Type B pancreatic cell (in vitro differentiated cells): ENCODE measurements around the gene BRD4. TPM values are rescaled to one million over a fixed set of nuclear protein-coding genes. Genes with fewer than 3 reads are reported as not detected.
"Not testable (repeated sequence)": the region's sequence is repeated elsewhere in the genome, so short reads cannot be mapped to it uniquely, and the experiment has no call there.

ENCODE experiments used
- DNase-seq: peaks from one replicate; pipeline ENCODE4 v3.0.0; 2021; ENCODE audit warnings: mixed read lengths; ENCODE audit not compliant: unreplicated experiment; ENCODE audit errors: extremely low spot score
- H3K27ac Mint-ChIP-seq: 2 replicates; pipeline ENCODE4 v1.8.0; 2021; ENCODE audit warnings: mild to moderate bottlenecking, mixed read lengths
- H3K27me3 Mint-ChIP-seq: 2 replicates; pipeline ENCODE4 v1.8.0; 2021; ENCODE audit warnings: mixed read lengths
- H3K36me3 Mint-ChIP-seq: 2 replicates; pipeline ENCODE4 v1.8.0; 2021; ENCODE audit warnings: mixed read lengths
- H3K4me1 Mint-ChIP-seq: one replicate; pipeline ENCODE4 v1.8.0; 2021; ENCODE audit warnings: mixed read lengths; ENCODE audit not compliant: unreplicated experiment
- H3K4me3 Mint-ChIP-seq: 2 replicates; pipeline ENCODE4 v1.8.0; 2021; ENCODE audit warnings: mild to moderate bottlenecking, mixed read lengths
- H3K9me3 Mint-ChIP-seq: 2 replicates; pipeline ENCODE4 v1.8.0; 2021; ENCODE audit warnings: mixed read lengths
- total RNA-seq: library from RNA; stranded (reverse); gene quantifications from 2 replicates; pipeline ENCODE4 v1.2.1, GENCODE V29; 2021; ENCODE audit warnings: low replicate concordance
- TF ChIP-seq, protein P1 (sequence below): fragments of 200-600 bp; sonication (generic); conservative IDR thresholded peaks from 2 replicates; pipeline ENCODE4 v1.5.0; 2021; ENCODE audit warnings: antibody characterized with exemption, mild to moderate bottlenecking

The BRD4 gene
- total RNA-seq, 1 donor from 2014 or later = 123 TPM

DNA sequence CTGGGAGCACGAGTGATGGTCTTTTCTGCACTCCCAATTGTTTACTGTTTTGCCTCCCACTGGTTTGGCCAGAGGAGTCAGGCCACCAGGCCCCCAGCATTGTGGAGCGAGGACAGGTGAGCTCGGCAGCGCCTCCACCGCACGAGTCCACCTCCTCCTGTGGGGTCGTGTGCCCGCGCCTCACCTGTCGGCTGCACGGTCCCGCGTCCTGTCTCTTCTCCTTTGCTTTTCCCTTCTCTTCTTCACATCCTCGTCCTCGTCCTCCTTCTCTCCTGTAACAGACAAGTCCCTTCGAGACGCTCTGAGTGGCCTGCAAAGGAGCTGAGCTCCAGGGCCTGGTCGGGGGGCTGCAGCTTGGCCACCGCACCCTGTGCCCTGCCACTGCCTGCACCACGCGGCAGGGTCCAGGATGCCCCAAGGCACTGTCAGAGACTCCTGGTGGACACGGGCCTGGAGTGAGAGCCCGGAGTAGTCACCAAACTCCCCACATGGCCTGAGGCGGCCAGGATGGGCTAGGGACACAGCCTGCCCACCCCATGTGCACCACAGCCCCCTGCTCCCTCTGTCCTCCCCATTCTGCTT lies 35.8 kb upstream of the BRD4 start:
- no peaks in the 10 kb centered on the region for H3K9me3 Mint-ChIP-seq
- DNase-seq = no peak
- no peak overlapping the region for H3K4me3 Mint-ChIP-seq
- TF ChIP-seq, protein P1, sequence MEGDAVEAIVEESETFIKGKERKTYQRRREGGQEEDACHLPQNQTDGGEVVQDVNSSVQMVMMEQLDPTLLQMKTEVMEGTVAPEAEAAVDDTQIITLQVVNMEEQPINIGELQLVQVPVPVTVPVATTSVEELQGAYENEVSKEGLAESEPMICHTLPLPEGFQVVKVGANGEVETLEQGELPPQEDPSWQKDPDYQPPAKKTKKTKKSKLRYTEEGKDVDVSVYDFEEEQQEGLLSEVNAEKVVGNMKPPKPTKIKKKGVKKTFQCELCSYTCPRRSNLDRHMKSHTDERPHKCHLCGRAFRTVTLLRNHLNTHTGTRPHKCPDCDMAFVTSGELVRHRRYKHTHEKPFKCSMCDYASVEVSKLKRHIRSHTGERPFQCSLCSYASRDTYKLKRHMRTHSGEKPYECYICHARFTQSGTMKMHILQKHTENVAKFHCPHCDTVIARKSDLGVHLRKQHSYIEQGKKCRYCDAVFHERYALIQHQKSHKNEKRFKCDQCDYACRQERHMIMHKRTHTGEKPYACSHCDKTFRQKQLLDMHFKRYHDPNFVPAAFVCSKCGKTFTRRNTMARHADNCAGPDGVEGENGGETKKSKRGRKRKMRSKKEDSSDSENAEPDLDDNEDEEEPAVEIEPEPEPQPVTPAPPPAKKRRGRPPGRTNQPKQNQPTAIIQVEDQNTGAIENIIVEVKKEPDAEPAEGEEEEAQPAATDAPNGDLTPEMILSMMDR = no peak
- no peaks in the 10 kb centered on the region for H3K4me1 Mint-ChIP-seq
- H3K27ac Mint-ChIP-seq = no peak overlapping the region
- peaks cover 24% of the 10 kb centered on the region for H3K36me3 Mint-ChIP-seq
- no peaks in the 10 kb centered on the region for H3K27me3 Mint-ChIP-seq

DNA sequence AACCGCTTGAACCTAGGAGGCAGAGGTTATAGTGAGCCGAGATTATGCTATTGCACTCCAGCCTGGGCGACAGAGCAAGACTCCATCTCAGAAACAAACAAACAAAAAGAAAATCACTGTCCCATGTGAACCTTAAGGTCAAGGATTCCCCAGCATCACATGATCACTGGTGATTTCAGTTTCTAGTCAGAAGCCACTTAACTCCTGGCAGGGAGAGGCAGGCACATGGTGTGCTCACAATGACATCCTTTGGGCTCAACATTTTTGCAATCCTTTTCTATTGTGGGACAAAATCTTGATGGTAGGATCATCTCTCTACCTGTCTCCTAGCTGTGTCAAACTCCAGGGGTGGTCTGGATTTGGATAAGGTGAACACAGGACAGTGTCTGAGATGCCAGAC lies 35.1 kb upstream of the BRD4 start:
- H3K4me3 Mint-ChIP-seq = no peak overlapping the region
- TF ChIP-seq, protein P1 = no peak
- H3K9me3 Mint-ChIP-seq = no peaks in the 10 kb centered on the region
- peaks cover 21% of the 10 kb centered on the region for H3K36me3 Mint-ChIP-seq
- H3K27ac Mint-ChIP-seq = no peak overlapping the region
- H3K4me1 Mint-ChIP-seq = no peaks in the 10 kb centered on the region
- no peak for DNase-seq
- H3K27me3 Mint-ChIP-seq = no peaks in the 10 kb centered on the region

DNA sequence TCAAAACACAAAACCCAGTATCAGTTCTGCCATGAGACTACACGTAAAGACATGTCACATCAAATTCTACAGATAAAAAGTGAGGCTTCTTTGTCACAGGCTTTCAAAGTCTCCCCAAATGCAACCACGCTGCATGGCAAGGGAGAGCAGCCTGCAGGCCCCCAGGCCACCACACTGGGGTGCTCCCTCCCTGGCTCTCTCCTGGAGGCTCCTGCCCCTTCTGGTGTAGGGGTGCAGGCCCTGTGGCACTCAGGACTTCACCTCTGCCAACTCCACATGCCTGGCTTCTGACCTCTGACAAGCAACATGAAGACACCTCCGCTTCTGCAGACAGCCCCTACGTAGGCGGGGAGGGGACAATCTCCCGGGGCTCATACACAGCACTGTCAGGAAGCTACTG lies 32.9 kb upstream of the BRD4 start:
- H3K27ac Mint-ChIP-seq = no peak overlapping the region
- DNase-seq = no peak
- no peaks in the 10 kb centered on the region for H3K27me3 Mint-ChIP-seq
- peaks cover 24% of the 10 kb centered on the region for H3K36me3 Mint-ChIP-seq
- no peaks in the 10 kb centered on the region for H3K4me1 Mint-ChIP-seq
- no peaks in the 10 kb centered on the region for H3K9me3 Mint-ChIP-seq
- H3K4me3 Mint-ChIP-seq = no peak overlapping the region
- TF ChIP-seq, protein P1 = no peak

DNA sequence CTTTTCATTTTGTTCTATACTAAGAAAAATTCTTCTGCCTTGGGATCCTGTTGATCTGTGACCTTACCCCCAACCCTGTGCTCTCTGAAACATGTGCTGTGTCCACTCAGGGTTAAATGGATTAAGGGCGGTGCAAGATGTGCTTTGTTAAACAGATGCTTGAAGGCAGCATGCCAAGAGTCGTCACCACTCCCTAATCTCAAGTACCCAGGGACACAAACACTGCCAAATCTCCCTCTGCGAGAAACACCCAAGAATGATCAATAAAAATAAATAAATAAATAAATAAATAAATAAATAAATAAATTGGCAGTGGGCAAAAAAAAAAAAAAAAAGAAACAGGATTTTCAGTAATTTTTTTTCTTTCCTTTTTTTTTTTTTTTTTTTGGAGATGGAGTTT lies 31.5 kb upstream of the BRD4 start:
- Mint-ChIP-seq H3K36me3 (peaks cover 28% of the 10 kb centered on the region), H3K27ac (peak overlapping the region; percentile 76)
- not testable (repeated sequence) for H3K9me3 Mint-ChIP-seq, H3K27me3 Mint-ChIP-seq, H3K4me1 Mint-ChIP-seq, H3K4me3 Mint-ChIP-seq, DNase-seq

DNA sequence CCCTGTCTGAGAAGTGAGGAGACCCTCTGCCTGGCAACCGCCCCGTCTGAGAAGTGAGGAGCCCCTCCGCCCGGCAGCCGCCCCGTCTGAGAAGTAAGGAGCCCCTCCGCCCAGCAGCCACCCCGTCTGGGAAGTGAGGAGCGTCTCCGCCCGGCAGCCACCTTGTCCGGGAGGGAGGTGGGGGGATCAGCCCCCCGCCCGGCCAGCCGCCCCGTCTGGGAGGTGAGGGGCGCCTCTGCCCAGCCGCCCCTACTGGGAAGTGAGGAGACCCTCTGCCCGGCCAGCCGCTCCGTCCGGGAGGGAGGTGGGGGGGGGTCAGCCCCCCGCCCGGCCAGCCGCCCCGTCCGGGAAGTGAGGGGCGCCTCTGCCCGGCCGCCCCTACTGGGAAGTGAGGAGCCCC lies 30.7 kb upstream of the BRD4 start:
- not testable (repeated sequence) for H3K9me3 Mint-ChIP-seq, H3K27me3 Mint-ChIP-seq, DNase-seq, H3K4me1 Mint-ChIP-seq, H3K27ac Mint-ChIP-seq, H3K4me3 Mint-ChIP-seq
- H3K36me3 Mint-ChIP-seq = peaks cover 28% of the 10 kb centered on the region

DNA sequence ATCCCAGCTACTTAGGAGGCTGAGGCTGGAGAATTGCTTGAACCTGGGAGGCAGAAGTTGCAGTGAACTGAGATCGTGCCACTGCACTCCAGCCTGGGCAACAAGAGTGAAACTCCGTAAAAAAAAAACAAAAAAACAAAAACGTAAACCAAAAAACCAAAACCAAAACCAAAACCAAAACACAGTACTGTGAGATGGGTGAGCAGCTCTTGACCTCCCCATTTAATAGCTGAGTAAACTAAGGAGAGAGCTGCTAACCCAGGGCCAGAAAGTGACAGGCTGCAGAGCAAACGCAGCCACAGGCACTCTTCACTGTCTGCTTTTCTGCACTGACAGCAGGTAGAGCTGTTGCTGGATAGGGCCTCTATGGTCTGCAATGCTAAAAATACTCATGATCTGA lies 27.7 kb upstream of the BRD4 start:
- H3K4me3 Mint-ChIP-seq, H3K27ac Mint-ChIP-seq, H3K27me3 Mint-ChIP-seq, DNase-seq, H3K4me1 Mint-ChIP-seq, H3K9me3 Mint-ChIP-seq: not testable (repeated sequence)
- peaks cover 28% of the 10 kb centered on the region for H3K36me3 Mint-ChIP-seq

DNA sequence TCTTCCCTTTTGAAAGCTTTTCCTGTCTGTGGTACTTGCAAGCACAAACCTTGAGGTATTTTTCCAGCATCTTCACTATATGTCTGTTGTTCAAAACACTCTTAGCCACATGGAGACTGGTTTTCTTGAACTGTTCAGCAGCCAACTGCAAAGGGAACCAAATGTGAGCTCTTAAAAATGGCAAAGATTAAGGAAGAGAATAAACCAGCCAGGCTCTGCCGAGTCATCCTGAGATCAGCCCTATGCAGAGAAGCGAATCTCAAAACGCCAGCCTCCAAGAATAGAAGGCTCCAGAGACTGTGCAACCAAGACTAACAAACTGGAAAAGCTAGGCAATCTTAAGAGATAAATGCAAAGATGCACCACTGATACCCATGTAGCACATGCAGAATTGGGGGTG lies 26.6 kb upstream of the BRD4 start:
- no peak for DNase-seq
- Mint-ChIP-seq H3K36me3 (peaks cover 30% of the 10 kb centered on the region), H3K4me1 (no peaks in the 10 kb centered on the region), H3K9me3 (no peaks in the 10 kb centered on the region), H3K4me3 (no peak overlapping the region), H3K27ac (peak overlapping the region; percentile 64), H3K27me3 (no peaks in the 10 kb centered on the region)
- TF ChIP-seq, protein P1 = no peak
